ENCODE data around the gene DNALI1.
A peak's percentile ranks its signal among the peaks of the same experiment; 100 is the strongest.

The DNALI1 gene

DNA sequence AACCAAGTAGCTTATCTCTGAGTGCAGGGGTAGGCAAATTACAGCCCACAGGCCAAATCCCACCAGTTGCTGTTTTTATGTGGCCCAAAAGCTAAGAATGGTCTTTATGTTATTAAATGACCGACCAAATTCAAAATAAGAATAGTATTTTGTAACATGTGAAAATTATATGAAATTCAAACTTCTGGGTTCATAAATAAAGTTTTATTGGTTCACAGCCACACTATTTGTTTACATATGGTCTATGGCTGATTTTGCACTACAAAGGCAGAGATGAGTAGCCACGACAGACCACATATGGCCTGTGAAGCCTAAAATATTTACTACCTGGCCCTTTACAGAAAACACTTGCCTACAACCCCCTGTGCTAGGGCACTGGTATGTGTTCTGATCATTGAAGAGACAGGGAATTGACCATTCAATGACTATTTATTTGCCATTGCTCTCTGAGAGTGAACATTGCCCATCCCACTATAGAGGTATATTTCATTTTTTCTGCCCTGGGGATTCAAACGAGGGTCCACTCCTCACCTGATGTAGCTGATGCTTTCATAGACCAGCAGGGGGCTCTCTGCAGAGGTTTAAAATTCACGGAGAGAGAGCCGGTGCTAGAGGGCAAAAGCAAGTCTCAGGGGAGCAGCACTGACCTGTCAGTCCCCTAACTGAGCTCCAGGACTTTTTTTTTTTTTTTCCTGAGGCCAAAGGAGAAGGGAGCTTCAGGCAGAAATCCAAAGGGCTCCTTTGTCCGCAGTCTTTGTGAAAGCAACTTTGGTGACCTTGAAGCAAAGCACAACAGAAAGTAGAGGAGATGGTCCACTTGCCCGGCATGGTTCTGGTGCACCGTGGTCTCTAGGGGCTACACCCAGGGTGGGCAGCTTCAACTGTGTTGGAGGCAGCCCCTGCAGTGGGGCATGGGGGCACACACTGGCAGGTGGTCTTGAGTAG lies 46.3 kb downstream of the DNALI1 start:
- no peak for DNase-seq (ENCODE audit: low read depth)

DNA sequence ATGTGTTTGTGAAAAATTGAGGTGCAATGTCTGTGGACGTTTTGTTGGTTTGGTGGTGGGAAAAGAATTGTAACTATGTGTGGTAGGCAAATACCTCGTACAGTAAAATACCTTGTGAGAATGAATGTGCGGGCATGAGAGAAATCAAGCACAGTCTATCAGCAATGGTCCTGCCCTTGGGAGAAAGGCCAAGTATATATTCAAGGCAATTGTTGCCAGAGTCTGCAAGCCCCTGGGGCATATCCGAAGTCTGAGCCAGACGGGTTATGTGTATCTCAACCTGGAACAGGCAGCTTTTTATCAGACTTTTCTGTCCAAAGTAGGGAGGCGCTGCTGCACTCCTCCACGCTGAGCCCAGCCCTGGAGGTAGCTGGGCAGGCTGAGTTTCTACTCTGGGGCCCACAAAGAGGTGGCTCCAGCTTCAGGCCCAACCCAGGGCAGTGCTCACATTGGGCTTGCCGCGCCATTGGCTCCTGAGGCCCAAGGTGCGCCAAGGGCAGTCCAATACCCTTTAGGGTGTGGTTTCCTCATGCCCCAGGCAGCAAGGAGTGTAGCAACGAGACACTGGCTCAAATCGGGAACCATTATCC lies 48.4 kb downstream of the DNALI1 start:
- DNase-seq (ENCODE audit: low read depth), result no peak

- DNase-seq (ENCODE audit: low read depth), result peak; percentile 36
These were observed 49.2 kb downstream of the DNALI1 start for GRCh38 chr1:37605806-37606474.

DNA sequence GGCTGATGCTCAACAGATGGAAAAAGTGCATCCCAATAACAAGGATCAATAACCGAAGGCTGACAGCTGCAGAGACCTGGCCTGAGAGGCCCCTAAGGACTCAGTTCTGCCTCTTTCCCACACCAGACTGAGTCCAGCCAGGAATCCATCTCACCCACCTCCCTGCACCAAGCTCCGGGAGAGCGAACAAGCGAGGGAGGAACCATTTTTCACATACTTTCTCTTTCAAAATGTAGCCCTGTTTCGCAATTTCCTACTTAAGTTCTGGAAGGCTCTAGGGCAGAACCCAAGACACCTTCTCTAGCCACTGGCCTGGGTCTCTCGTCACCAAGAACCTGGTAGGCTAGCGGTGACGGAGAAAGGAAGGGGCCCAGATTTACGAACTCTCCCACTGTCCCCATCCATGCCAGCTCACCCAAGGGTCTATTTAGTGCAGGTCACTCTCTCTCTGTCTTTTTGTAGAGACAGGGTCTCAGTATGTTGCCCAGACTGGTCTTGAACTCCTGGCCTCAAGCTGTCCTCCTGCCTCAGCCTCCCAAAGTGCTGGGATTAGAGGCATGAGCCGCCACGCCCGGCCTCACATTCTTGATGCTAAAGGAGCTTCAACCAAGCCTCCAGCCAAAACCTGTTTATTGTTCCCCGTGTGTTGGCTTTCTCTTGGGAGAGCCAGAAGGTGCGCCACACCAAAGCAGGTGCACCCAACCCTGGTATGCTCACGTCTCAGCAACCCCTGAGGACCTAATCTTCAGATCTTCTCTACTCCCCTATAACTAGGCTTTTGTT lies 49.9 kb downstream of the DNALI1 start:
- DNase-seq (ENCODE audit: low read depth), result no peak

DNA sequence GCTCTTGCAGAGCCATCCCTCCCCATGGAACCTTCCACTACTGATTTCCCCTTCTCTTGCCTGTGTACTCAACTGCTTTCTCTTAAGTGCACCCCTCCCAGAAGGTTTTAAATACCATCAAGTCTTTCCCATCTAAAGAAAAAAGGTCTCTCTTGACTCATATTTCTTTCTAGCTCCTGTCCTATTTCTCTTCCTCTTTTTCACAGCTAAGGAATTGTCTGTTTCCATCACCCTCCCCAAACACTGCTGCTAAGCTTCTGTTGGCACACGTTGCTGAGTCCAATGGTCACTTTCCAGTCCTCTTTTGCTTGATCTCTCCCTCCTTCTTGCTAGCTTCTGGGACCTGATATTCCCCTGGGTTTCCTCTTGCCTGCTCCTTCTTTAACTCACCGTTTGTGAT lies 52.3 kb downstream of the DNALI1 start:
- DNase-seq (ENCODE audit: low read depth), result no peak

DNA sequence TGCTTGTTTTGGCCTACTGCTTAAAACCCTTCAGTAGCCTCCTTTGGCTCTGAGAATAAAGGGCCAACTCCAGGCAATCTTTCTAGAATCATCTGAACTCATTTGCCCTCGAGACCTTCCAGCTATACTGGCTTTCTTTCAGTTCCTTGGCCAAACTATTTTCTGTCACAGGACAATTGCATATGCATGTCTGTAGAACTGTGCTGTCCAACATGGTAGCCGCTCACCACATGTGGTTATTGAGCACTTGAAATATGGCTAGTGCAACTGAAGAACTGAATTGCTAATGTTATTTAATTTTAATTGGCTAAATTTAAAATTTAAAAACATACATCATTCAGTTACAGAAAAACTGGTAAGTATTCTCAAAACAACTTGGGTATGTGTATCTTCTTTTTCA lies 53.3 kb downstream of the DNALI1 start:
- DNase-seq (ENCODE audit: low read depth), result no peak

DNA sequence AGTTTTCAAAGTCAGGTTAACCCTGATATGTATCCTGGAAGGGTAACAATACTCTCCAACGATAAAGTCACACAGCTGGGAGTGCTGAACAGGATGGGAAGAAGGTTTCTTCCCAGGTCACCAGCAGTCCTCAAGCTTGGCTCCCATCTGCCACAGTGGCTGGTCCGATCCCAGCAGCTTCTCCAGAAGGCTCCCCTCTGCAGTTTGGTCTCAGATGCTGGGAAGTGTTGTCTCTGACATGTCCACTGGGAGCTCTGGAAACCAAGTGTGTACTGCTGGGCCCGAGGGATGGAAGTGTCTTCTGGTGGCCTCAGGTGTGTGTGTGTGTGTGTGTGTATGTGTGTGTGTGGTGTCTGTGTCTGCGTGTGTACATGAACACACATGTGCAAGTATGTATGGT lies 55.4 kb downstream of the DNALI1 start:
- DNase-seq (ENCODE audit: low read depth), result no peak

- no peak for DNase-seq (ENCODE audit: low read depth)
These were observed 57.4 kb downstream of the DNALI1 start for GRCh38 chr1:37614105-37614504.

DNA sequence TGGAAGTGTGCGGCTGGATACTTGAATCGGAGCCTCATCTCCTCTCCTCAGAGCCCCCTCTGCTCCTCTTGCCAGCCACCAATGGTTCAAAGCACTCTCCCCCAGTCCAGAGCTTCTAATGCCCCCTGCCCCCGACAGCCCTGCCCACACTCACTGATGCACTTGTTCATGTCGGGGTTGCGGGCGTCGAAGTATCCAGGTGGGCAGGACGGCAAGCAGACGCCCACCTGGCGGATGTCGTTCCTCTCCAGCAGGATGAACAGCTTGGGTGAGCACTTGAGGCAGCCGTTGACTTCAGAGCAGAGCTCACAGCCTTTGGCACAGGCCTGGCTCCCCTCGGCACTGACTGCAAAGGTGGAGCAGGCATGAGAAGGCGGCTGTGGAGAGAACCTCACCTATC lies 59.6 kb downstream of the DNALI1 start:
- no peak for DNase-seq (ENCODE audit: low read depth)
